ENCODE measurements around the gene ADGRB2.

Gene ADGRB2

GRCh38 chr1:31764312-31765040, at the start of gene ADGRB2:
ADGRB2 (minus strand) TSS chr1:31764340; CDS start chr1:31757221, 7,119 bp downstream.
- DNase-seq, result peak; percentile 63

- peak; percentile 2 for DNase-seq
Observed at GRCh38 chr1:31812158-31812829, 48.2 kb upstream of the ADGRB2 start.

- no peak for DNase-seq
Observed at GRCh38 chr1:31811605-31812004, 47.5 kb upstream of the ADGRB2 start.

- DNase-seq, result no peak
Observed at GRCh38 chr1:31809698-31810097, 45.6 kb upstream of the ADGRB2 start.

GRCh38 chr1:31807273-31808048, 43.3 kb upstream of the ADGRB2 start:
- no peak for DNase-seq

- DNase-seq, result no peak
Observed at GRCh38 chr1:31805318-31805717, 41.2 kb upstream of the ADGRB2 start.

- no peak for DNase-seq
Observed at GRCh38 chr1:31804098-31804497, 40.0 kb upstream of the ADGRB2 start.

- DNase-seq, result no peak
Observed at GRCh38 chr1:31803610-31804009, 39.5 kb upstream of the ADGRB2 start.

- no peak for DNase-seq
Observed at GRCh38 chr1:31802190-31803150, 38.3 kb upstream of the ADGRB2 start.

- peak; percentile 34 for DNase-seq
Observed at GRCh38 chr1:31801458-31801857, 37.3 kb upstream of the ADGRB2 start.

GRCh38 chr1:31800674-31800967, 36.5 kb upstream of the ADGRB2 start:
- DNase-seq, result no peak

GRCh38 chr1:31799895-31800673, 35.9 kb upstream of the ADGRB2 start:
- no peak for DNase-seq

- DNase-seq, result no peak
Observed at GRCh38 chr1:31799196-31799894, 35.2 kb upstream of the ADGRB2 start.

GRCh38 chr1:31798433-31799195, 34.5 kb upstream of the ADGRB2 start:
- no peak for DNase-seq

GRCh38 chr1:31798086-31798432, 33.9 kb upstream of the ADGRB2 start:
- DNase-seq, result no peak

GRCh38 chr1:31797216-31797615, 33.1 kb upstream of the ADGRB2 start:
- no peak for DNase-seq

GRCh38 chr1:31796707-31797106, 32.6 kb upstream of the ADGRB2 start:
- no peak for DNase-seq

- peak; percentile 59 for DNase-seq
Observed at GRCh38 chr1:31795801-31796621, 31.9 kb upstream of the ADGRB2 start.

GRCh38 chr1:31795096-31795675, 31.0 kb upstream of the ADGRB2 start:
- DNase-seq, result no peak

Measured in RPMI8226 (cell line).